Hematopoietic multipotent progenitor cell treated with erythropoietin and hydrocortisone succinate and interleukin-3 and kit ligand, for 6 days (in vitro differentiated cells): ENCODE measurements around the gene HAUS3.

Source experiments
- DNase-seq: peaks from one replicate; pipeline ENCODE4 v3.0.0-alpha.2; 2015

The HAUS3 gene

GRCh38 chr4:2241410-2242353, at the start of gene HAUS3, which contains the start of gene POLN:
Gene HAUS3 (minus strand): TSS chr4:2242121. CDS start chr4:2240946, 1,175 bp downstream.
Gene POLN (minus strand): TSS chr4:2242121. CDS start chr4:2229231, 12,890 bp downstream.
- peak; percentile 98 for DNase-seq

- DNase-seq = peak; percentile 40
Measured at GRCh38 chr4:2290974-2291704, 49.2 kb upstream of the HAUS3 start.

- no peak for DNase-seq
Measured at GRCh38 chr4:2290488-2290887, 48.6 kb upstream of the HAUS3 start.

GRCh38 chr4:2289955-2290333, 48.0 kb upstream of the HAUS3 start:
- DNase-seq = no peak

GRCh38 chr4:2289311-2289954, 47.5 kb upstream of the HAUS3 start:
- no peak for DNase-seq

- no peak for DNase-seq
Measured at GRCh38 chr4:2288051-2288541, 46.2 kb upstream of the HAUS3 start.

- DNase-seq = no peak
Measured at GRCh38 chr4:2287594-2287915, 45.6 kb upstream of the HAUS3 start.

GRCh38 chr4:2286904-2287593, 45.1 kb upstream of the HAUS3 start:
- DNase-seq = no peak

GRCh38 chr4:2285613-2286381, 43.9 kb upstream of the HAUS3 start:
- no peak for DNase-seq

- DNase-seq = no peak
Measured at GRCh38 chr4:2284934-2285612, 43.2 kb upstream of the HAUS3 start.

- DNase-seq = no peak
Measured at GRCh38 chr4:2284161-2284933, 42.4 kb upstream of the HAUS3 start.

- DNase-seq = no peak
Measured at GRCh38 chr4:2283199-2283711, 41.3 kb upstream of the HAUS3 start.

GRCh38 chr4:2281575-2282343, 39.8 kb upstream of the HAUS3 start:
- DNase-seq = peak; percentile 65

- DNase-seq = no peak
Measured at GRCh38 chr4:2280531-2281300, 38.8 kb upstream of the HAUS3 start.

GRCh38 chr4:2277956-2278355, 36.0 kb upstream of the HAUS3 start:
- DNase-seq = no peak

GRCh38 chr4:2276581-2277325, 34.8 kb upstream of the HAUS3 start:
- no peak for DNase-seq

- DNase-seq = no peak
Measured at GRCh38 chr4:2275546-2276251, 33.8 kb upstream of the HAUS3 start.
